NOMO-1 treated with dmso at 0.1 percent for 144 hours (cell line): ENCODE results near the gene SLC19A2.
"Not testable (repeated sequence)": the region's sequence is repeated elsewhere in the genome, so short reads cannot be mapped to it uniquely, and the experiment has no call there.

Experiments used
- DNase-seq: peaks from one replicate; lab custom pipeline; 2025; ENCODE audit not compliant: unreplicated experiment; lab: John Stamatoyannopoulos, UW

Gene SLC19A2

GRCh38 chr1:169510060-169510459, 24.3 kb upstream of the SLC19A2 start:
- DNase-seq: no peak

GRCh38 chr1:169509354-169509753, 23.6 kb upstream of the SLC19A2 start:
- no peak for DNase-seq

GRCh38 chr1:169508432-169509338, 22.9 kb upstream of the SLC19A2 start:
- DNase-seq: no peak

GRCh38 chr1:169507413-169507812, 21.7 kb upstream of the SLC19A2 start:
- no peak for DNase-seq

GRCh38 chr1:169503601-169504000, 17.9 kb upstream of the SLC19A2 start:
- not testable (repeated sequence) for DNase-seq

- no peak for DNase-seq
Measured at GRCh38 chr1:169499807-169500206, 14.1 kb upstream of the SLC19A2 start.

- no peak for DNase-seq
Measured at GRCh38 chr1:169497317-169497716, 11.6 kb upstream of the SLC19A2 start.

- DNase-seq: no peak
Measured at GRCh38 chr1:169495916-169496315, 10.2 kb upstream of the SLC19A2 start.

- no peak for DNase-seq
Measured at GRCh38 chr1:169495046-169495775, 9.5 kb upstream of the SLC19A2 start.

- no peak for DNase-seq
Measured at GRCh38 chr1:169494343-169494742, 8.6 kb upstream of the SLC19A2 start.

- no peak for DNase-seq
Measured at GRCh38 chr1:169493251-169493650, 7.5 kb upstream of the SLC19A2 start.

GRCh38 chr1:169491845-169492281, 6.1 kb upstream of the SLC19A2 start:
- no peak for DNase-seq

GRCh38 chr1:169488157-169488556, 2.4 kb upstream of the SLC19A2 start:
- no peak for DNase-seq

GRCh38 chr1:169487561-169487960, 1.8 kb upstream of the SLC19A2 start:
- DNase-seq: no peak

GRCh38 chr1:169487133-169487532, 1.4 kb upstream of the SLC19A2 start:
- DNase-seq: no peak

GRCh38 chr1:169486281-169487051, 722 bp upstream of the SLC19A2 start:
- no peak for DNase-seq

- peak; percentile 7 for DNase-seq
Measured at GRCh38 chr1:169484683-169485430, 887 bp downstream of the SLC19A2 start.

GRCh38 chr1:169484101-169484500, 1.6 kb downstream of the SLC19A2 start:
- no peak for DNase-seq

GRCh38 chr1:169483500-169483966, 2.2 kb downstream of the SLC19A2 start:
- no peak for DNase-seq

- no peak for DNase-seq
Measured at GRCh38 chr1:169479363-169480066, 6.2 kb downstream of the SLC19A2 start.
